ENCODE data around the gene SKAP1. TPM values are rescaled to one million over a fixed set of nuclear protein-coding genes. Genes with fewer than 3 reads are reported as not detected.

Gene SKAP1
- total RNA-seq, 2 experiments from 2014 or later: 71.7 to 77.6 TPM

DNA sequence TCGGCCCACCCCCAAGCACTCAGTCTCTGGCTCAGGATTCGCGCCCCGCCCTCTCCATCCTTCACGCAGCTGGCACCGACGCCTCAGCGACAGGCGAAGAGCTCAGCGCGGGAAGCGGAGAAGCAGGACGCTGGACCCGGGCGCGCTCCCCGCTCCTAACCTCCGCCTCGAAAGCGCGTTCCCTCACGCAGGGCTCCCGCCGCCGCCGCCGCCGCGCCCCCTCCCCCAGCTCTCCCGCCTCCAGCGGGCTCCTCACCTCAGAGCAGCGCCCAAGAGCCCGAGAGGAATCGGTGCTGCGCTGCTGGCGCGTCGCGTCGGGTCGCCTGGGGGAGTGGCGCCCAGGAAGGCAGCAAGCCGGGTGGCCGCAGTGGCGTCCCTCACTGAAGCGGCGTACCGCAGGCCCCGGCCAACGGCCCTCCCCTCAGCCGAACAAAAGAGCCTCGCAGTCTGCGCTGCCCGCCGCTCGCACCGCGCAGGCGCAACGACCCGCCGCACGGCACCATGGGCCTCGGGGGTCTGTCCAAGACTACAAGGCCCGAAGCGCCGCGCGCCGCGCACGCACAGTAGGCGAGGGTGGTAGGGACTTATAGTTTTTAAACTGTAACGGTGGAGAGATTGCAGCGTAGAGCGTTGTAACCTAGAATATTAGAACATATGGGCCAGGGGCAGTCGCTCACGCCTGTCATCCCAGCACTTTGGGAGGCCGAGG, 328.8 kb downstream of the SKAP1 start, which contains the start of gene CBX1:
Gene CBX1, minus strand, starts transcription at position 467 of the 709 bp plus-strand sequence. CDS start 24,474 bp downstream, outside the sequence.
- H3K9me3 Mint-ChIP-seq: peaks cover 8% of the 10 kb centered on the region
- ChIA-PET CTCF (interaction anchor here (0.7 to 8.7 kb wide), 10 partner anchors 10 to 517 kb away, joined by 3 to 74 read pairs (median 4); partner anchors contain the start of genes CDK5RAP3 and NFE2L1), POLR2A (interaction anchor here (1.0 to 1.3 kb wide), 4 partner anchors 22 to 52 kb away, joined by 3 to 5 read pairs (median 3); no protein-coding TSS in a partner anchor)
- DNase-seq: peak; percentile 96
- intact Hi-C loops (cut with micrococcal nuclease): loop anchor here (1.0 to 10.0 kb wide), 4 partner anchors 20 to 256 kb away; partner anchors contain the start of genes NFE2L1 and SCRN2
- H3K4me3 Mint-ChIP-seq: peak within 1 kb of the TSS; percentile 98
- H3K36me3 Mint-ChIP-seq: peaks cover 1% of the 10 kb centered on the region
- peaks cover 40% of the 10 kb centered on the region for H3K4me1 Mint-ChIP-seq (ENCODE audit: low read depth)
- peak within 1 kb of the TSS; percentile 89 for H3K27ac Mint-ChIP-seq
- H3K27me3 Mint-ChIP-seq: no peaks in the 10 kb centered on the region

- ChIA-PET CTCF (interaction anchor here (0.7 to 8.7 kb wide), 10 partner anchors 11 to 518 kb away, joined by 3 to 74 read pairs (median 4); partner anchors contain the start of genes CDK5RAP3 and NFE2L1), POLR2A (interaction anchor here (1.0 to 1.3 kb wide), 4 partner anchors 22 to 52 kb away, joined by 3 to 5 read pairs (median 3); no protein-coding TSS in a partner anchor)
- intact Hi-C loops (cut with micrococcal nuclease): loop anchor here (1.0 to 10.0 kb wide), 4 partner anchors 20 to 256 kb away; partner anchors contain the start of genes NFE2L1 and SCRN2
- no peaks in the 10 kb centered on the region for H3K27me3 Mint-ChIP-seq
- peaks cover 2% of the 10 kb centered on the region for H3K36me3 Mint-ChIP-seq
- H3K27ac Mint-ChIP-seq: peak overlapping the region; percentile 66
- H3K4me1 Mint-ChIP-seq (ENCODE audit: low read depth): peaks cover 42% of the 10 kb centered on the region
- peaks cover 8% of the 10 kb centered on the region for H3K9me3 Mint-ChIP-seq
- DNase-seq: no peak
- H3K4me3 Mint-ChIP-seq: peak overlapping the region; percentile 98
Measured at GRCh38 chr17:48100591-48101011, 329.4 kb downstream of the SKAP1 start.

GRCh38 chr17:48100160-48100559, 329.9 kb downstream of the SKAP1 start:
- peak overlapping the region; percentile 98 for H3K4me3 Mint-ChIP-seq
- peaks cover 4% of the 10 kb centered on the region for H3K36me3 Mint-ChIP-seq
- no peak for DNase-seq
- intact Hi-C loops (cut with micrococcal nuclease): loop anchor here (2.0 to 10.0 kb wide), 2 partner anchors 19 to 255 kb away; partner anchors contain the start of gene SCRN2
- H3K9me3 Mint-ChIP-seq: peaks cover 8% of the 10 kb centered on the region
- H3K4me1 Mint-ChIP-seq (ENCODE audit: low read depth): peaks cover 45% of the 10 kb centered on the region
- ChIA-PET CTCF (interaction anchor here (1.4 to 8.7 kb wide), 4 partner anchors 19 to 75 kb away, joined by 3 to 74 read pairs (median 6); partner anchors contain the start of gene NFE2L1), POLR2A (interaction anchor here (1.1 to 1.3 kb wide), 2 partner anchors 24 to 42 kb away, joined by 3 read pairs; no protein-coding TSS in a partner anchor)
- H3K27ac Mint-ChIP-seq: no peak overlapping the region
- H3K27me3 Mint-ChIP-seq: no peaks in the 10 kb centered on the region

GRCh38 chr17:48095611-48096010, 334.4 kb downstream of the SKAP1 start:
- H3K4me1 Mint-ChIP-seq (ENCODE audit: low read depth): peaks cover 24% of the 10 kb centered on the region
- H3K27me3 Mint-ChIP-seq: no peaks in the 10 kb centered on the region
- ChIA-PET POLR2A (interaction anchor here (1.4 kb wide), 1 partner anchor 35 kb away, joined by 3 read pairs; no protein-coding TSS in a partner anchor), CTCF (interaction anchor here (0.6 to 8.7 kb wide), 3 partner anchors 11 to 19 kb away, joined by 3 to 74 read pairs (median 3); no protein-coding TSS in a partner anchor)
- H3K4me3 Mint-ChIP-seq: no peak overlapping the region
- no peaks in the 10 kb centered on the region for H3K9me3 Mint-ChIP-seq
- intact Hi-C loops (cut with micrococcal nuclease): no loop called here
- H3K27ac Mint-ChIP-seq: no peak overlapping the region
- peaks cover 10% of the 10 kb centered on the region for H3K36me3 Mint-ChIP-seq
- no peak for DNase-seq

- ChIA-PET POLR2A (no interaction called here), CTCF (interaction anchor here (0.7 to 8.7 kb wide), 3 partner anchors 12 to 20 kb away, joined by 3 to 74 read pairs (median 4); partner anchors contain the start of gene SNX11)
- no peaks in the 10 kb centered on the region for H3K27me3 Mint-ChIP-seq
- H3K4me3 Mint-ChIP-seq: no peak overlapping the region
- H3K9me3 Mint-ChIP-seq: no peaks in the 10 kb centered on the region
- H3K36me3 Mint-ChIP-seq: peaks cover 8% of the 10 kb centered on the region
- DNase-seq: no peak
- H3K27ac Mint-ChIP-seq: no peak overlapping the region
- H3K4me1 Mint-ChIP-seq (ENCODE audit: low read depth): peaks cover 13% of the 10 kb centered on the region
- intact Hi-C loops (cut with micrococcal nuclease): no loop called here
Measured at GRCh38 chr17:48093341-48094045, 336.5 kb downstream of the SKAP1 start.

- no peaks in the 10 kb centered on the region for H3K27me3 Mint-ChIP-seq
- no peaks in the 10 kb centered on the region for H3K36me3 Mint-ChIP-seq
- intact Hi-C loops (cut with micrococcal nuclease): no loop called here
- no peak overlapping the region for H3K4me3 Mint-ChIP-seq
- CTCF ChIA-PET: no interaction called here
- no peaks in the 10 kb centered on the region for H3K4me1 Mint-ChIP-seq (ENCODE audit: low read depth)
- no peak overlapping the region for H3K27ac Mint-ChIP-seq
- no peak for DNase-seq
- H3K9me3 Mint-ChIP-seq: no peaks in the 10 kb centered on the region
- POLR2A ChIA-PET: interaction anchor here (0.6 to 0.7 kb wide), 2 partner anchors 67 to 122 kb away, joined by 3 read pairs; no protein-coding TSS in a partner anchor
Measured at GRCh38 chr17:48084932-48085331, 345.1 kb downstream of the SKAP1 start.

Small RNA genes within 50 kb of the gene (microRNA-seq; reads per million reads assigned to microRNA genes)
- gene MIR1203 (ENCODE audit: borderline microRNAs expressed, borderline number of aligned reads, borderline replicate concordance): not detected

Other genes starting within 250 kb of the SKAP1 start
- not detected for gene HOXB1, start 100.8 kb upstream of the SKAP1 start, total RNA-seq
- 10 to 100 TPM; 13.3 to 16.8 TPM for gene HOXB2, start 114.9 kb upstream of the SKAP1 start, total RNA-seq
- gene HOXB4, start 148.1 kb upstream of the SKAP1 start, total RNA-seq: 1 to 10 TPM; 2.3 TPM
- gene HOXB3, start 160.0 kb upstream of the SKAP1 start, total RNA-seq: 1 to 10 TPM; 2.6 TPM
- gene HOXB5, start 163.6 kb upstream of the SKAP1 start, total RNA-seq: not detected
- gene HOXB6, start 174.8 kb upstream of the SKAP1 start, total RNA-seq: under 1 TPM; 0.21 to 0.22 TPM
- under 1 TPM; 0.36 to 0.44 TPM for gene HOXB7, start 180.8 kb upstream of the SKAP1 start, total RNA-seq
- gene HOXB8, start 185.1 kb upstream of the SKAP1 start, total RNA-seq: not detected
- 1 to 10 TPM; 1.4 to 1.5 TPM for gene HOXB9, start 196.1 kb upstream of the SKAP1 start, total RNA-seq

All from activated CD4-positive, alpha-beta memory T cell treated with anti-CD3 and anti-CD28 coated beads for 36 hours (primary cell).